ENCODE measurements around the gene ZBTB46. TPM values are rescaled to one million over a fixed set of nuclear protein-coding genes. Genes with fewer than 3 reads are reported as not detected.

The ZBTB46 gene
- total RNA-seq, 1 experiment from 2014 or later, result 27.1 TPM

- TF ChIP-seq CTCF (conservative IDR thresholded peaks at IDR 0.05), result no peak
- no peaks in the 10 kb centered on the region for H3K27me3 ChIP-seq (ENCODE audit: insufficient read depth, low read length)
- H2AK5ac ChIP-seq (ENCODE audit: insufficient read length, low read length), result no peak overlapping the region
- peaks cover 9% of the 10 kb centered on the region for H3K23me2 ChIP-seq (ENCODE audit: insufficient read length, low read depth, low read length, poor library complexity, severe bottlenecking)
- H4K8ac ChIP-seq (replicated peaks; ENCODE audit: insufficient read length, low read depth, low read length), result no peak overlapping the region
- H3K18ac ChIP-seq (ENCODE audit: insufficient read length, low read depth, low read length), result no peak overlapping the region
- H3K4me1 ChIP-seq (ENCODE audit: insufficient read depth, low read length), result no peaks in the 10 kb centered on the region
- no peak overlapping the region for H3K56ac ChIP-seq (ENCODE audit: insufficient read length, low read depth, low read length)
- H3K27ac ChIP-seq (ENCODE audit: insufficient read length, low read depth, low read length), result no peak overlapping the region
- no peaks in the 10 kb centered on the region for H3K79me1 ChIP-seq (ENCODE audit: insufficient read depth, low read depth, low read length, poor library complexity, severe bottlenecking)
- no peak overlapping the region for H2BK15ac ChIP-seq (ENCODE audit: low read depth, low read length)
- H4K91ac ChIP-seq (ENCODE audit: insufficient read length, low read depth, low read length), result no peak overlapping the region
- no peak overlapping the region for H3K9ac ChIP-seq (ENCODE audit: extremely low read depth, insufficient read length, low read length)
- peaks cover 0 to 2% of the 10 kb centered on the region in 2 experiments; a peak in 1 of 4 replicates for H3K4me1 Mint-ChIP-seq
- no peaks in the 10 kb centered on the region for H3K79me2 ChIP-seq (ENCODE audit: insufficient read depth, low read length)
- H3K23ac ChIP-seq (ENCODE audit: insufficient read length, low read depth, low read length), result no peak overlapping the region
- WGBS (ENCODE audit: extremely low coverage, insufficient read length, low lambda C conversion rate), result no CpG with 5 or more reads among the region's 26 CpGs
- no peak overlapping the region for H3K14ac ChIP-seq (ENCODE audit: insufficient read depth, low read length)
- H2AFZ ChIP-seq (ENCODE audit: low read length), result no peak overlapping the region
- H2BK120ac ChIP-seq (ENCODE audit: low read depth, low read length, poor library complexity, severe bottlenecking), result no peak overlapping the region
- H3K27me3 Mint-ChIP-seq (ENCODE audit: low read depth), result no peaks in the 10 kb centered on the region; the same call in 1 of the 2 replicates
- H2BK12ac ChIP-seq (ENCODE audit: insufficient read length, low read depth, low read length), result no peak overlapping the region
- peak overlapping the region; percentile 37 for H3K4me2 ChIP-seq (ENCODE audit: insufficient read depth, insufficient read length, low read length)
- DNase-seq, result peak; percentile 79
- no peak overlapping the region for H3K27ac Mint-ChIP-seq
- no peaks in the 10 kb centered on the region for H4K20me1 ChIP-seq (ENCODE audit: control insufficient read depth, insufficient read depth, insufficient read length)
- peaks cover 5 to 19% (median 13%) of the 10 kb centered on the region in 3 experiments; a peak in 6 of 7 replicates for H3K36me3 Mint-ChIP-seq (ENCODE audit: insufficient read depth in 1 of 3, low read depth in 3 of 3)
- H4K5ac ChIP-seq (ENCODE audit: insufficient read length, low read depth, low read length), result no peak overlapping the region
- no peak overlapping the region for H2BK5ac ChIP-seq (ENCODE audit: insufficient read length, low read length)
- no peak overlapping the region for H3T11ph ChIP-seq (ENCODE audit: low read length)
- no peaks in the 10 kb centered on the region for H3K9me3 ChIP-seq (ENCODE audit: control insufficient read depth, low read depth, low read length)
- no peak overlapping the region for H3K4ac ChIP-seq (ENCODE audit: low read depth, low read length)
- H3K9me3 Mint-ChIP-seq, result no peaks in the 10 kb centered on the region
- peak overlapping the region; percentile 14 to 17; a peak in 2 of 5 replicates for H3K4me3 Mint-ChIP-seq
- no peak overlapping the region for H2BK20ac ChIP-seq (ENCODE audit: low read depth, low read length, poor library complexity, severe bottlenecking)
Observed at GRCh38 chr20:63738687-63739129, 92.4 kb downstream of the ZBTB46 start.
